Thyroid gland (tissue), 4 donors: ENCODE results near the gene AKR1C3.

Source experiments
- CTCF ChIP-seq, 6 experiments: fragments of 200-600 bp in 3 of 6; fragments of 450-650 bp in 3 of 6; sonication (generic) in 3 of 6; IDR thresholded peaks; one replicate each; pipeline ENCODE4 v1.5.1; 2016 to 2019; ENCODE audit warnings: antibody characterized with exemption in 6 of 6, mild to moderate bottlenecking in 2 of 6, inconsistent platforms in 1 of 6, moderate library complexity in 1 of 6
- POLR2A ChIP-seq, 2 donors: fragments of 450-650 bp; IDR thresholded peaks; one replicate each; pipeline ENCODE4 v1.6.1; 2017; ENCODE audit warnings: antibody characterized with exemption in 2 of 2, mild to moderate bottlenecking in 2 of 2, moderate library complexity in 1 of 2

- TF ChIP-seq CTCF (IDR thresholded peaks at IDR 0.05) (no peak), POLR2A (IDR thresholded peaks at IDR 0.05) (no peak)
Observed at GRCh38 chr10:5091196-5091595, 3.0 kb upstream of the AKR1C3 start.
